Psoas muscle (tissue), 8 donors: Measurements from ENCODE around the gene ATG4B. TPM values are rescaled to one million over a fixed set of nuclear protein-coding genes. Genes with fewer than 3 reads are reported as not detected.
A peak's percentile ranks its signal among the peaks of the same experiment; 100 is the strongest.
"Not testable (repeated sequence)": the region's sequence is repeated elsewhere in the genome, so short reads cannot be mapped to it uniquely, and the experiment has no call there.

Experiments used
- ATAC-seq, 4 donors: fragments of 200-7000 bp; cut with Tn5 transposase; one replicate each; pipeline ENCODE4 v1.9.1; 2020; ENCODE audit warnings: moderate library complexity in 3 of 4, mild to moderate bottlenecking in 2 of 4
- DNase-seq, 2 donors: peaks; one replicate each; pipeline ENCODE4 v3.0.0-alpha.2; 2020
- H3K27ac ChIP-seq: fragments of 200-600 bp; one replicate; pipeline ENCODE4 v1.8.0; 2022
- H3K27me3 ChIP-seq, 3 donors: fragments of 200-600 bp in 1 of 3; one replicate each; pipeline versions ENCODE4 v1.6.1 to v1.8.0; 2013 to 2022; ENCODE audit warnings: low read length in 2 of 3, mild to moderate bottlenecking in 2 of 3, moderate library complexity in 1 of 3; ENCODE audit not compliant: insufficient read depth in 3 of 3
- H3K36me3 ChIP-seq, 2 donors: fragments of 200-600 bp in 1 of 2; one replicate each; pipeline versions ENCODE4 v1.6.1 to v1.8.0; 2013 to 2022; ENCODE audit warnings: low read depth in 1 of 2, mild to moderate bottlenecking in 1 of 2, moderate library complexity in 1 of 2; ENCODE audit not compliant: insufficient read depth in 1 of 2
- H3K4me1 ChIP-seq: fragments of 200-600 bp; one replicate; pipeline ENCODE4 v1.8.0; 2022
- H3K4me3 ChIP-seq: fragments of 200-600 bp; one replicate; pipeline ENCODE4 v1.8.0; 2022; ENCODE audit warnings: mild to moderate bottlenecking
- H3K9me3 ChIP-seq: fragments of 200-600 bp; one replicate; pipeline ENCODE4 v1.8.0; 2022
- WGBS, 3 donors: extraction: QIAGEN DNeasy Blood & Tissue Kit; methylation state at CpG; one replicate each; pipeline versions ENCODE4 v1.1.6 to v1.1.7; 2013; 5-methylcytosine and 5-hydroxymethylcytosine counted together
- intact Hi-C, 2 donors: fragments of 100-400 bp; cut with DNase I; formaldehyde crosslinking; loops; one replicate each; pipeline versions ENCODE4 v1.11.0 to v1.14.2; 2022
- polyA plus RNA-seq, 3 donors: library from polyadenylated mRNA; stranded (reverse); fragments of 200-250 nt; gene quantifications; one replicate each; pipeline ENCODE4 v1.2.3, GENCODE V29; 2013
- total RNA-seq, 4 donors: library from RNA; stranded (reverse); fragmentation: NEBNext Ultra II Directional in 2 of 4; extraction: Animal tissue kit (Norgen Biotek cat#: 25700) in 2 of 4; gene quantifications; one replicate each; pipeline versions ENCODE4 v1.2.1 to v1.2.4, GENCODE V29; 2021 to 2023
- TF ChIP-seq, protein P1 (sequence below): fragments of 200-600 bp; IDR thresholded peaks from one replicate; pipeline ENCODE4 v1.8.0; 2022; ENCODE audit warnings: antibody characterized with exemption
- donor health status: healthy with polysubstance abuse.
- donor health status: DM: no; HTN: no; CAD: no; lungs with moderate emphysema.
- donor health status: Bipolar disorder and iron deficiency.
- donor health status: healthy.
- donor health status: DM: yes; HTN: yes; CAD: no.
- donor health status: DM: no; HTN: no; CAD: no.
- donor health status: DM: no; HTN: no; CAD: no.
- donor health status: DM: yes; HTN: yes; CAD: no.

Gene ATG4B
- total and polyA plus RNA-seq, 7 donors = 33.7 to 51.3 (median 40.0) TPM

DNA sequence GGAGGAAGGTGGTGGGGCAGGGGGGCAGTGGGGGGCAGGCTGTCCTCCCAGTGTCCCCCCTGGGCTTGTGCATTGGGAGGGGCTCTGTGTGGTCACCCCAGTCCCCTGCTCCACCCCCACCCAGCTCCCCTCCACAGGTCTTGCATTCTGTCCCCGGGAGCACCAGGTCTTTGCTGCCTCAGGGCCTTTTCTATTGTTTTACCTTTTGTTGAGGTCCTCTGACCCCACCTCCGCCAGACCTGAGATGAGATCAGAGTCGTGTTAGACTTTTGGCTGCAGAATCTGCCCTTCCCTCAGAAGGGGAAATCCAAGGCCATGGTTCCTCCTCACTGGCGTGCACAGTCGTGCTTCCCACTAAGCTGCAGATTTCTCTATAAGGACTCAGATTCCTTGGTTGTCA, 20.8 kb downstream of the ATG4B start:
- no peak overlapping the region for H3K27ac ChIP-seq
- WGBS, 3 donors = 78 to 84% (median 81%) methylated on average over 5 of the region's 5 CpGs
- H3K4me1 ChIP-seq = no peaks in the 10 kb centered on the region
- H3K27me3 ChIP-seq = no peaks in the 10 kb centered on the region
- DNase-seq = no peak
- no peaks in the 10 kb centered on the region for H3K9me3 ChIP-seq
- ATAC-seq = no peak
- peaks cover 3 to 81% of the 10 kb centered on the region in 2 donors for H3K36me3 ChIP-seq
- intact Hi-C loops = no loop called here
- no peak overlapping the region for H3K4me3 ChIP-seq
- TF ChIP-seq, protein P1, sequence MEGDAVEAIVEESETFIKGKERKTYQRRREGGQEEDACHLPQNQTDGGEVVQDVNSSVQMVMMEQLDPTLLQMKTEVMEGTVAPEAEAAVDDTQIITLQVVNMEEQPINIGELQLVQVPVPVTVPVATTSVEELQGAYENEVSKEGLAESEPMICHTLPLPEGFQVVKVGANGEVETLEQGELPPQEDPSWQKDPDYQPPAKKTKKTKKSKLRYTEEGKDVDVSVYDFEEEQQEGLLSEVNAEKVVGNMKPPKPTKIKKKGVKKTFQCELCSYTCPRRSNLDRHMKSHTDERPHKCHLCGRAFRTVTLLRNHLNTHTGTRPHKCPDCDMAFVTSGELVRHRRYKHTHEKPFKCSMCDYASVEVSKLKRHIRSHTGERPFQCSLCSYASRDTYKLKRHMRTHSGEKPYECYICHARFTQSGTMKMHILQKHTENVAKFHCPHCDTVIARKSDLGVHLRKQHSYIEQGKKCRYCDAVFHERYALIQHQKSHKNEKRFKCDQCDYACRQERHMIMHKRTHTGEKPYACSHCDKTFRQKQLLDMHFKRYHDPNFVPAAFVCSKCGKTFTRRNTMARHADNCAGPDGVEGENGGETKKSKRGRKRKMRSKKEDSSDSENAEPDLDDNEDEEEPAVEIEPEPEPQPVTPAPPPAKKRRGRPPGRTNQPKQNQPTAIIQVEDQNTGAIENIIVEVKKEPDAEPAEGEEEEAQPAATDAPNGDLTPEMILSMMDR = no peak

GRCh38 chr2:241659150-241659739, 21.8 kb downstream of the ATG4B start:
- Histone ChIP-seq H3K9me3 (no peaks in the 10 kb centered on the region), H3K4me3 (no peak overlapping the region), H3K4me1 (no peaks in the 10 kb centered on the region), H3K27ac (no peak overlapping the region), H3K27me3 (no peaks in the 10 kb centered on the region), H3K36me3 (peaks cover 3 to 74% of the 10 kb centered on the region in 2 donors)
- TF ChIP-seq, protein P1 = peak; percentile 47
- ATAC-seq (peak; percentile 47 to 70 (median 54)), DNase-seq (peak in 1 of 2 donors; percentile 70)
- 55 to 63% (median 55%) methylated on average over 26 of the region's 26 CpGs for WGBS, 3 donors
- intact Hi-C loops = no loop called here

DNA sequence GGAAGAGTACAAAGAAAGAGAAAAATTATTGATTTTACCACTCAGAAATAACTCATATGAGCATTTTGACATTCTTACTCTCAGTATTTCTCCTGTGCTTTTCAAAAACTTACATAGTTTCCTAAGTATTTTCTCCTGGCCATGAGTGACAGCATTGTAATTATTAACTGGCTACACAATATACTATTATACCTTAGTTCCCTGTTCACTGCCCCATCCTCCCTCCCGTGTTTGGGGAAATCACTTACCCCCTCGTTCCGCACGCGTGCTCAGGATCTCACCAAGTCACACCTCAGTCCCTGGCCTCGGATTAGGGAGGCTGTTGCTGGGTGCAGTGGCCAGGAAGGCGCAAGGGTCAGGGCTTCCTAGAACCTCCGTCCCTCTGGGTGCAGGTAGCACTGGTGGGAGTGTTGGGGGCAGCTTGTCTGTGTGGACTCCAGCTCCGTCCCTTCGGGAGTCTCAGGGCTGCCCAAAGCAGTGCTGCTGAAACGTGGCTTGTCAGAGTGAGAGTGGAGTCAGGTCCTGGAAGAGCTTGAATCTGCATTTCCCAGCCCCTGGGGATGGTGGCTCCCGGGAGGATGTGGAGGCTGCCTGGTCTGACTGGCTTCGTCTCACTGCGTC, 23.2 kb downstream of the ATG4B start:
- no peak for ATAC-seq

GRCh38 chr2:241662731-241663130, 25.2 kb downstream of the ATG4B start:
- H3K36me3 ChIP-seq = peaks cover 3 to 61% of the 10 kb centered on the region in 2 donors
- intact Hi-C loops, H3K4me3 ChIP-seq, H3K4me1 ChIP-seq, DNase-seq, ATAC-seq, H3K9me3 ChIP-seq, H3K27ac ChIP-seq, H3K27me3 ChIP-seq: not testable (repeated sequence)
- 87 to 94% (median 92%) methylated on average over 24 of the region's 24 CpGs for WGBS, 3 donors

More for the DNA sequence above, 23.2 kb downstream of the ATG4B start:
- DNase-seq = no peak
- intact Hi-C loops = no loop called here
- H3K9me3 ChIP-seq = no peaks in the 10 kb centered on the region
- no peaks in the 10 kb centered on the region for H3K4me1 ChIP-seq
- H3K27ac ChIP-seq = no peak overlapping the region
- WGBS, 3 donors = 93 to 95% (median 95%) methylated on average over 14 of the region's 14 CpGs
- TF ChIP-seq, protein P1 = no peak
- H3K4me3 ChIP-seq = no peak overlapping the region
- no peaks in the 10 kb centered on the region for H3K27me3 ChIP-seq
- peaks cover 3 to 59% of the 10 kb centered on the region in 2 donors for H3K36me3 ChIP-seq

GRCh38 chr2:241665731-241666440, 28.4 kb downstream of the ATG4B start:
- peak; percentile 21 to 39 (median 24) for ATAC-seq

More at GRCh38 chr2:241665731-241666440, 28.4 kb downstream of the ATG4B start:
- intact Hi-C loops = loop anchor here in 1 of 2 donors (5.0 kb wide), 2 partner anchors 66 to 211 kb away; partner anchors contain the start of gene D2HGDH
- H3K4me3 ChIP-seq = no peak overlapping the region
- no peaks in the 10 kb centered on the region for H3K27me3 ChIP-seq
- H3K36me3 ChIP-seq = peaks cover 6 to 61% of the 10 kb centered on the region in 2 donors
- no peaks in the 10 kb centered on the region for H3K4me1 ChIP-seq
- TF ChIP-seq, protein P1 = no peak
- H3K27ac ChIP-seq = no peak overlapping the region
- 82 to 83% (median 83%) methylated on average over 23 of the region's 23 CpGs for WGBS, 3 donors
- no peaks in the 10 kb centered on the region for H3K9me3 ChIP-seq
- no peak for DNase-seq
